ENCODE measurements around the gene ZNF525. TPM values are rescaled to one million over a fixed set of nuclear protein-coding genes. Genes with fewer than 3 reads are reported as not detected.

The ZNF525 gene
- total RNA-seq, 1 donor from 2014 or later: 24.4 TPM

DNA sequence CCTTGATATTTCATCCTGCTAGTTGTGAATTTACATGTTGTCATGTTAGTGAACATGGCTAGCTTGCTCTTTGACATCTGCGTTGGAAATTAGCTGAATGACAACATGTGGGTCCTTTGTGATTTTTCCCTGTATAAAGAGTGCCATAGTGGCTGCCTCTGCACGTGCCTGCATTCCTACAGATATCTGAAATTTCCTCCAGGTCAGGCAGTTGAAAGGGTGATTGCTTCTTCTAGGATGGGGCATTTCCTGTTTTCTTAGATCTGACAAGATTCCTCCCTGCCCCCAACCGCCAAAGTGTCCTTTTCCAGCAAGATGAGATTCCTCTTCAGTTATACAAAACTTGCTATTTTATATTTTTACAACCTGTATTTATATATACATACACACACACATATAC lies 8.8 kb downstream of the ZNF525 start:
- no peak overlapping the region for H3K4me3 Mint-ChIP-seq (ENCODE audit: low read depth)
- H3K4me1 Mint-ChIP-seq (ENCODE audit: low read depth): no peaks in the 10 kb centered on the region
- H3K36me3 Mint-ChIP-seq (ENCODE audit: insufficient read depth): peaks cover 33% of the 10 kb centered on the region

DNA sequence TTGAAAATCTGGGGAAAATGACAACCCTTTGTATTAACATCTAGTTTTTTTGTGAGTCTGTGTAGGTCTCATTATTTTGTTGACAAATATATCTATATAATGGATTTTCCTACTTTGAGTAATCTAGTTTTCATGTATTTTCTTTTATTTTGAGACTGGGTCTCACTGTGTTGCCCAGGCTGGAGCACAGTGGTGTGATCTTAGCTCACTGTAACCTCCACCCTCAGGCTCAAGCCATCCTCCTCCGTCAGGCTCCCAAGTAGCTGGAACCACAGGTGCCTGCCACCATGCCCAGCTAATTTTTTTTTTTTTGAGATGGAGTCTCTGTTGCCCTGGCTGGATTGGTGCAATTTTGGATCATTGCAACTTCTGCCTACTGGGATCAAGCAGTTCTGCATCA lies 9.2 kb downstream of the ZNF525 start:
- Mint-ChIP-seq H3K4me1 (ENCODE audit: low read depth) (no peaks in the 10 kb centered on the region), H3K9me3 (ENCODE audit: low read depth) (no peaks in the 10 kb centered on the region), H3K4me3 (ENCODE audit: low read depth) (no peak overlapping the region), H3K27ac (no peak overlapping the region), H3K36me3 (ENCODE audit: insufficient read depth) (peaks cover 37% of the 10 kb centered on the region), H3K27me3 (no peaks in the 10 kb centered on the region)
- TF ChIP-seq, protein P1, sequence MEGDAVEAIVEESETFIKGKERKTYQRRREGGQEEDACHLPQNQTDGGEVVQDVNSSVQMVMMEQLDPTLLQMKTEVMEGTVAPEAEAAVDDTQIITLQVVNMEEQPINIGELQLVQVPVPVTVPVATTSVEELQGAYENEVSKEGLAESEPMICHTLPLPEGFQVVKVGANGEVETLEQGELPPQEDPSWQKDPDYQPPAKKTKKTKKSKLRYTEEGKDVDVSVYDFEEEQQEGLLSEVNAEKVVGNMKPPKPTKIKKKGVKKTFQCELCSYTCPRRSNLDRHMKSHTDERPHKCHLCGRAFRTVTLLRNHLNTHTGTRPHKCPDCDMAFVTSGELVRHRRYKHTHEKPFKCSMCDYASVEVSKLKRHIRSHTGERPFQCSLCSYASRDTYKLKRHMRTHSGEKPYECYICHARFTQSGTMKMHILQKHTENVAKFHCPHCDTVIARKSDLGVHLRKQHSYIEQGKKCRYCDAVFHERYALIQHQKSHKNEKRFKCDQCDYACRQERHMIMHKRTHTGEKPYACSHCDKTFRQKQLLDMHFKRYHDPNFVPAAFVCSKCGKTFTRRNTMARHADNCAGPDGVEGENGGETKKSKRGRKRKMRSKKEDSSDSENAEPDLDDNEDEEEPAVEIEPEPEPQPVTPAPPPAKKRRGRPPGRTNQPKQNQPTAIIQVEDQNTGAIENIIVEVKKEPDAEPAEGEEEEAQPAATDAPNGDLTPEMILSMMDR (IDR thresholded peaks at IDR 0.05; ENCODE audit: unreplicated experiment): no peak
- DNase-seq (ENCODE audit: low spot score, unreplicated experiment): no peak

More for the DNA sequence above, 8.8 kb downstream of the ZNF525 start:
- Mint-ChIP-seq H3K27ac (no peak overlapping the region), H3K27me3 (no peaks in the 10 kb centered on the region), H3K9me3 (ENCODE audit: low read depth) (no peaks in the 10 kb centered on the region)
- DNase-seq (ENCODE audit: low spot score, unreplicated experiment): no peak
- TF ChIP-seq, protein P1 (IDR thresholded peaks at IDR 0.05; ENCODE audit: unreplicated experiment): no peak

DNA sequence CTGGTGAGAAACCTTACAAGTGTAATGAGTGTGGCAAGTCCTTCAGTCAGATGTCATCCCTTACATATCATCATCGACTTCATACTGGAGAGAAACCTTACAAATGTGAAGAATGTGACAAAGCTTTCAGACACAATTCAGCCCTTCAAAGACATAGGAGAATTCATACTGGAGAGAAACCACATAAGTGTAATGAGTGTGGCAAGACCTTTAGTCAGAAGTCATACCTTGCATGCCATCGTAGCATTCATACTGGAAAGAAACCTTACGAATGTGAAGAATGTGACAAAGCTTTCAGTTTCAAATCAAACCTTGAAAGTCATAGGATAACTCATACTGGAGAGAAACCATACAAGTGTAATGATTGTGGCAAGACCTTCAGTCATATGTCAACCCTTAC lies 15.9 kb downstream of the ZNF525 start:
- no peak overlapping the region for H3K4me3 Mint-ChIP-seq (ENCODE audit: low read depth)
- no peaks in the 10 kb centered on the region for H3K27me3 Mint-ChIP-seq
- no peak overlapping the region for H3K27ac Mint-ChIP-seq
- H3K4me1 Mint-ChIP-seq (ENCODE audit: low read depth): no peaks in the 10 kb centered on the region
- TF ChIP-seq, protein P1 (IDR thresholded peaks at IDR 0.05; ENCODE audit: unreplicated experiment): no peak
- H3K36me3 Mint-ChIP-seq (ENCODE audit: insufficient read depth): peaks cover 92% of the 10 kb centered on the region
- H3K9me3 Mint-ChIP-seq (ENCODE audit: low read depth): peaks cover 47% of the 10 kb centered on the region
- no peak for DNase-seq (ENCODE audit: low spot score, unreplicated experiment)

DNA sequence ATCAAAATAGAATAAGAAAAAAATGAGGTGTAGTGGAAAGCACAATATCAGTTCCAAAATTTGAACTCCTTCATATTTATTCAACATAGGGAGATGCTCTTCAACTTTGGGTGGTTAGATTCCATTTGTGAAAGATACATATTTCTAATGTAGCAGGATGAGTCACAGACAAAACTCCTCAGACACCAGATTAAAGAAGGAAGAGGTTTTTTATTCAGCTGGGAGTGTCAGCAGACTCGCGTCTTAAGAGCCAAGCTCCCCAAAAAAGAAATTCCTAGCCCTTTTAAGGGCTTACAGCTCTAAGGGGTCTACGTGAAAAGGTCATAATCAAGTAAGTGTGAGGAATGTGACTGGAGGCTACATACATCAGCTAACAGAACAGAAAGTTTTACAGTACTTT lies 22.7 kb downstream of the ZNF525 start:
- H3K4me3 Mint-ChIP-seq (ENCODE audit: low read depth): no peak overlapping the region
- no peak overlapping the region for H3K27ac Mint-ChIP-seq
- DNase-seq (ENCODE audit: low spot score, unreplicated experiment): no peak
- no peaks in the 10 kb centered on the region for H3K4me1 Mint-ChIP-seq (ENCODE audit: low read depth)
- TF ChIP-seq, protein P1 (IDR thresholded peaks at IDR 0.05; ENCODE audit: unreplicated experiment): no peak
- H3K36me3 Mint-ChIP-seq (ENCODE audit: insufficient read depth): peaks cover 40% of the 10 kb centered on the region
- peaks cover 23% of the 10 kb centered on the region for H3K9me3 Mint-ChIP-seq (ENCODE audit: low read depth)
- H3K27me3 Mint-ChIP-seq: no peaks in the 10 kb centered on the region

DNA sequence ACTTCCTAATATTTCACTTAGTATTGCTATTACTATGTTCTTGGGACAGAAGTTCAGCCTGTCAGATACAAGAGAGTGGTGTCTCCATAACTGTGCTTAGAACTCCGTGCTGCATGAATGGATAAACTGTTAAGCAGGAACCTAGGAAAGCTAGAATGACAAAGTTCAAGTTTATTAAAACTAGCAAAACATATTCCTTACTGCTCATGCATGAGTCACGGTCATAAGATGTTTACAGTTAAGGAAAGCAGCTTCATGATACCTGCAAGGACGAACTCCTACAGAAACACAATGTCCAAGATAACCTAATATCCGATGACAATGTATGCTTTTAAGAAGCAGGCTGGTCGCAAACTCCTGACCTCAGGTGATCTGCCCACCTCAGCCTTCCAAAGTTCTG lies 23.4 kb downstream of the ZNF525 start:
- no peak for DNase-seq (ENCODE audit: low spot score, unreplicated experiment)
- Mint-ChIP-seq H3K27ac (no peak overlapping the region), H3K9me3 (ENCODE audit: low read depth) (peaks cover 15% of the 10 kb centered on the region), H3K36me3 (ENCODE audit: insufficient read depth) (peaks cover 33% of the 10 kb centered on the region), H3K27me3 (no peaks in the 10 kb centered on the region), H3K4me3 (ENCODE audit: low read depth) (no peak overlapping the region), H3K4me1 (ENCODE audit: low read depth) (peaks cover 2% of the 10 kb centered on the region)
- TF ChIP-seq, protein P1 (IDR thresholded peaks at IDR 0.05; ENCODE audit: unreplicated experiment): no peak

Measured in progenitor cell of endocrine pancreas (in vitro differentiated cells).